ENCODE data around the gene NTSR2. TPM values are rescaled to one million over a fixed set of nuclear protein-coding genes. Genes with fewer than 3 reads are reported as not detected.
A peak's percentile ranks its signal among the peaks of the same experiment; 100 is the strongest.

NTSR2 gene
- total RNA-seq, 1 donor from 2014 or later: not detected

- DNase-seq (ENCODE audit: low read depth) (no peak), FAIRE-seq (no peak)
- H3K4me3 ChIP-seq (ENCODE audit: low read depth, low read length): no peak overlapping the region
- H3K27me3 ChIP-seq (ENCODE audit: control insufficient read depth, insufficient read depth, low read length): peaks cover 10% of the 10 kb centered on the region
- H3K36me3 ChIP-seq (ENCODE audit: control insufficient read depth, insufficient read depth, low read length): no peaks in the 10 kb centered on the region
- no peak for TF ChIP-seq CTCF (IDR thresholded peaks at IDR 0.05; ENCODE audit: insufficient read depth, low read length, severe bottlenecking)
Observed at GRCh38 chr2:11657646-11658045, 12.3 kb downstream of the NTSR2 start.

- DNase-seq (ENCODE audit: low read depth): no peak
- no peak overlapping the region for H3K4me3 ChIP-seq (ENCODE audit: low read depth, low read length)
- H3K27me3 ChIP-seq (ENCODE audit: control insufficient read depth, insufficient read depth, low read length): peaks cover 12% of the 10 kb centered on the region
- TF ChIP-seq CTCF (IDR thresholded peaks at IDR 0.05; ENCODE audit: insufficient read depth, low read length, severe bottlenecking): no peak
- no peaks in the 10 kb centered on the region for H3K36me3 ChIP-seq (ENCODE audit: control insufficient read depth, insufficient read depth, low read length)
- FAIRE-seq: peak; percentile 70
Observed at GRCh38 chr2:11657195-11657594, 12.8 kb downstream of the NTSR2 start.

- H3K27me3 ChIP-seq (ENCODE audit: control insufficient read depth, insufficient read depth, low read length): peaks cover 12% of the 10 kb centered on the region
- no peaks in the 10 kb centered on the region for H3K36me3 ChIP-seq (ENCODE audit: control insufficient read depth, insufficient read depth, low read length)
- H3K4me3 ChIP-seq (ENCODE audit: low read depth, low read length): no peak overlapping the region
- FAIRE-seq (no peak), DNase-seq (ENCODE audit: low read depth) (no peak)
- TF ChIP-seq CTCF (IDR thresholded peaks at IDR 0.05; ENCODE audit: insufficient read depth, low read length, severe bottlenecking): no peak
Observed at GRCh38 chr2:11656671-11657101, 13.3 kb downstream of the NTSR2 start.

DNA sequence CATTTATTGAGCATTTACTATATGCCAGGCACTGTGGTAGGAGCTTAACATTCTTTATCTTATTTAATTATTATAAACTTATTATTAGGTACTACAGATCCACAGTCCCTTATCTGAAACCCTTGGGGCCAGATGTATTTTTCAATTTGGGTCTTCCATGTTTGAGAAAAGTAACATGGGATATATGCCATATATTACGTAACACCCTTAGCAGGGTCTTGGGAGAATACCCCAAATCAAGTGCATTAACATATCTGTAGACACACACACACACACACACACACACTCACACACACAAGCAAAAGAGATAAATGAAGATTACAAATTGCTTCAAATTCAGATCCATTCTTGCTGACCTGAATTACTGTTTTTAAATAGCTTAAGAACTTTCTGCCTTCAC, 13.7 kb downstream of the NTSR2 start:
- H3K4me3 ChIP-seq (ENCODE audit: low read depth, low read length): no peak overlapping the region
- H3K36me3 ChIP-seq (ENCODE audit: control insufficient read depth, insufficient read depth, low read length): no peaks in the 10 kb centered on the region
- no peak for TF ChIP-seq CTCF (IDR thresholded peaks at IDR 0.05; ENCODE audit: insufficient read depth, low read length, severe bottlenecking)
- peaks cover 15% of the 10 kb centered on the region for H3K27me3 ChIP-seq (ENCODE audit: control insufficient read depth, insufficient read depth, low read length)
- DNase-seq (ENCODE audit: low read depth) (no peak), FAIRE-seq (no peak)

GRCh38 chr2:11655495-11655894, 14.5 kb downstream of the NTSR2 start:
- H3K36me3 ChIP-seq (ENCODE audit: control insufficient read depth, insufficient read depth, low read length): no peaks in the 10 kb centered on the region
- FAIRE-seq (no peak), DNase-seq (ENCODE audit: low read depth) (no peak)
- no peak overlapping the region for H3K4me3 ChIP-seq (ENCODE audit: low read depth, low read length)
- H3K27me3 ChIP-seq (ENCODE audit: control insufficient read depth, insufficient read depth, low read length): peaks cover 13% of the 10 kb centered on the region
- no peak for TF ChIP-seq CTCF (IDR thresholded peaks at IDR 0.05; ENCODE audit: insufficient read depth, low read length, severe bottlenecking)

- Histone ChIP-seq H3K4me3 (ENCODE audit: low read depth, low read length) (no peak overlapping the region), H3K27me3 (ENCODE audit: control insufficient read depth, insufficient read depth, low read length) (peaks cover 5% of the 10 kb centered on the region), H3K36me3 (ENCODE audit: control insufficient read depth, insufficient read depth, low read length) (no peaks in the 10 kb centered on the region)
- DNase-seq (ENCODE audit: low read depth): no peak
- no peak for FAIRE-seq
- TF ChIP-seq CTCF (IDR thresholded peaks at IDR 0.05; ENCODE audit: insufficient read depth, low read length, severe bottlenecking): no peak
Observed at GRCh38 chr2:11652553-11652952, 17.4 kb downstream of the NTSR2 start.
